ENCODE results near the gene PGAM5.

DNA sequence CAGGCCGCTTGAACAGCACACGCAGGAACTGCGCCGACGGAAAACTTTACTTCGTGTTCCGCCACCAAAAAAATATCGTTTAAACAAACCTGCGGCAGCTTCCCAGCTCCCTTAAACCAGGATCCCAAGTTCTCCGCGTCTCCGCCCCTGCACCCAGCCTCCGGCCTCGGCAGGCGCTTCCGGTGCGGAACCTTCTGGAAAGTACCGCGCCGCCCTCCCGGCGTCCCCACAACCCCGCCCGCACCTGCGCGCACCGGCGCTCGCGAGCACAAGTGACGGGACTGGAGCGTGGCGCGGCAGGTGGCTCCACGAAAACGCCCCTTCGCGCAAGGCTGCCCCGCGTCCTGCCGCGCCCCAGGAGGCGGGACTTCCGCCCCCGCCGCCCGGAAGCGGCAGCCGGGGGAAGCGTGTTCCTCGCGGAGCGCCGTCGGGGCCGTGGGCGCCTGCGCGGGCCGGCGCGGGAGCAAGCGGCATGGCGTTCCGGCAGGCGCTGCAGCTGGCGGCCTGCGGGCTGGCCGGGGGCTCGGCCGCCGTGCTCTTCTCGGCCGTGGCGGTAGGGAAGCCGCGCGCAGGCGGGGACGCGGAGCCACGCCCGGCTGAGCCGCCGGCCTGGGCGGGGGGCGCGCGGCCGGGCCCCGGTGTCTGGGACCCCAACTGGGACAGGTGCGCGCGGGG is at the start of gene PGAM5:
- TF ChIP-seq CTCF (IDR thresholded peaks at IDR 0.05): peak in 1 of 4 experiments; percentile 26
- TF ChIP-seq POLR2A (IDR thresholded peaks at IDR 0.05): peak; percentile 52
